HG03066 (cell line): ENCODE data around the gene ZNF140.

Experiments used
- ATAC-seq: cut with Tn5 transposase; IDR thresholded peaks from one replicate; pipeline ENCODE4 v1.9.1; 2021; ENCODE audit warnings: low read depth; ENCODE audit not compliant: unreplicated experiment

ZNF140 gene

GRCh38 chr12:133080368-133081158, at the start of gene ZNF140:
ZNF140 (plus strand) TSS chr12:133080923; CDS start chr12:133081321, 398 bp downstream.
- peak; percentile 62 for ATAC-seq

GRCh38 chr12:133037207-133038005, 43.3 kb upstream of the ZNF140 start, which contains the start of gene ZNF84:
ZNF84 (plus strand) TSS chr12:133037509; CDS start chr12:133041468, 3,959 bp downstream.
- ATAC-seq = peak; percentile 95

- ATAC-seq = no peak
These were observed 42.5 kb upstream of the ZNF140 start for GRCh38 chr12:133038118-133038709.

- no peak for ATAC-seq
These were observed 34.0 kb upstream of the ZNF140 start for GRCh38 chr12:133046698-133047097.

GRCh38 chr12:133057446-133057845, 23.3 kb upstream of the ZNF140 start:
- no peak for ATAC-seq

GRCh38 chr12:133058203-133059113, 22.3 kb upstream of the ZNF140 start:
- ATAC-seq = no peak

- ATAC-seq = no peak
These were observed 18.8 kb upstream of the ZNF140 start for GRCh38 chr12:133061954-133062353.

- ATAC-seq = no peak
These were observed 17.2 kb upstream of the ZNF140 start for GRCh38 chr12:133063556-133063955.

- no peak for ATAC-seq
These were observed 6.9 kb upstream of the ZNF140 start for GRCh38 chr12:133073836-133074235.

GRCh38 chr12:133080026-133080367, 726 bp upstream of the ZNF140 start:
- peak; percentile 70 for ATAC-seq

- ATAC-seq = no peak
These were observed 547 bp downstream of the ZNF140 start for GRCh38 chr12:133081159-133081780.

- no peak for ATAC-seq
These were observed 2.6 kb downstream of the ZNF140 start for GRCh38 chr12:133083345-133083744.

GRCh38 chr12:133105620-133106019, 24.9 kb downstream of the ZNF140 start:
- ATAC-seq = no peak

GRCh38 chr12:133106253-133106652, 25.5 kb downstream of the ZNF140 start:
- no peak for ATAC-seq

- ATAC-seq = no peak
These were observed 26.4 kb downstream of the ZNF140 start for GRCh38 chr12:133107121-133107520.

GRCh38 chr12:133108150-133108549, 27.4 kb downstream of the ZNF140 start:
- ATAC-seq = no peak

- no peak for ATAC-seq
These were observed 39.9 kb downstream of the ZNF140 start for GRCh38 chr12:133120385-133121191.

GRCh38 chr12:133124674-133125073, 44.0 kb downstream of the ZNF140 start:
- no peak for ATAC-seq
